GM21447 (cell line): ENCODE results near the gene CPNE5.

Source experiments
- ATAC-seq: cut with Tn5 transposase; IDR thresholded peaks from one replicate; pipeline ENCODE4 v1.9.1; 2021; ENCODE audit not compliant: unreplicated experiment

Gene CPNE5

GRCh38 chr6:36838896-36839748, at the start of gene CPNE5:
Gene CPNE5 (minus strand): TSS chr6:36839444. CDS start chr6:36839377, 67 bp downstream.
- ATAC-seq: no peak

- no peak for ATAC-seq
These were observed 48.9 kb upstream of the CPNE5 start for GRCh38 chr6:36888115-36888643.

GRCh38 chr6:36886950-36887618, 47.8 kb upstream of the CPNE5 start:
- no peak for ATAC-seq

GRCh38 chr6:36885461-36886401, 46.5 kb upstream of the CPNE5 start, which contains the start of gene C6orf89:
Gene C6orf89 (plus strand): TSS chr6:36885952. CDS start chr6:36899445, 13,493 bp downstream.
- ATAC-seq: peak; percentile 98

- ATAC-seq: no peak
These were observed 45.4 kb upstream of the CPNE5 start for GRCh38 chr6:36884610-36885009.

- no peak for ATAC-seq
These were observed 36.0 kb upstream of the CPNE5 start for GRCh38 chr6:36875250-36875633.

- peak; percentile 84 for ATAC-seq
These were observed 35.4 kb upstream of the CPNE5 start, which contains the start of gene PPIL1 for GRCh38 chr6:36874443-36875249. Gene PPIL1 (minus strand): TSS chr6:36874803. CDS start chr6:36874772, 31 bp downstream.

- ATAC-seq: no peak
These were observed 34.6 kb upstream of the CPNE5 start for GRCh38 chr6:36873612-36874442.

- ATAC-seq: no peak
These were observed 33.9 kb upstream of the CPNE5 start for GRCh38 chr6:36873115-36873514.

GRCh38 chr6:36871686-36872085, 32.4 kb upstream of the CPNE5 start:
- ATAC-seq: no peak

- ATAC-seq: no peak
These were observed 28.4 kb upstream of the CPNE5 start for GRCh38 chr6:36867471-36868224.

- no peak for ATAC-seq
These were observed 26.6 kb upstream of the CPNE5 start for GRCh38 chr6:36865835-36866234.

- ATAC-seq: no peak
These were observed 24.7 kb upstream of the CPNE5 start for GRCh38 chr6:36863670-36864540.

- ATAC-seq: no peak
These were observed 23.7 kb upstream of the CPNE5 start for GRCh38 chr6:36862848-36863382.

GRCh38 chr6:36862164-36862847, 23.1 kb upstream of the CPNE5 start:
- no peak for ATAC-seq

- no peak for ATAC-seq
These were observed 20.9 kb upstream of the CPNE5 start for GRCh38 chr6:36860126-36860525.
